ENCODE data around the gene DFFA.

- TF ChIP-seq, protein P1, sequence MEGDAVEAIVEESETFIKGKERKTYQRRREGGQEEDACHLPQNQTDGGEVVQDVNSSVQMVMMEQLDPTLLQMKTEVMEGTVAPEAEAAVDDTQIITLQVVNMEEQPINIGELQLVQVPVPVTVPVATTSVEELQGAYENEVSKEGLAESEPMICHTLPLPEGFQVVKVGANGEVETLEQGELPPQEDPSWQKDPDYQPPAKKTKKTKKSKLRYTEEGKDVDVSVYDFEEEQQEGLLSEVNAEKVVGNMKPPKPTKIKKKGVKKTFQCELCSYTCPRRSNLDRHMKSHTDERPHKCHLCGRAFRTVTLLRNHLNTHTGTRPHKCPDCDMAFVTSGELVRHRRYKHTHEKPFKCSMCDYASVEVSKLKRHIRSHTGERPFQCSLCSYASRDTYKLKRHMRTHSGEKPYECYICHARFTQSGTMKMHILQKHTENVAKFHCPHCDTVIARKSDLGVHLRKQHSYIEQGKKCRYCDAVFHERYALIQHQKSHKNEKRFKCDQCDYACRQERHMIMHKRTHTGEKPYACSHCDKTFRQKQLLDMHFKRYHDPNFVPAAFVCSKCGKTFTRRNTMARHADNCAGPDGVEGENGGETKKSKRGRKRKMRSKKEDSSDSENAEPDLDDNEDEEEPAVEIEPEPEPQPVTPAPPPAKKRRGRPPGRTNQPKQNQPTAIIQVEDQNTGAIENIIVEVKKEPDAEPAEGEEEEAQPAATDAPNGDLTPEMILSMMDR (IDR thresholded peaks at IDR 0.05; ENCODE audit: low read depth, low read length), result peak; percentile 92
- TF ChIP-seq POLR2A (IDR thresholded peaks at IDR 0.05; ENCODE audit: extremely low read depth, insufficient read length), result no peak
- TF ChIP-seq, protein P2, sequence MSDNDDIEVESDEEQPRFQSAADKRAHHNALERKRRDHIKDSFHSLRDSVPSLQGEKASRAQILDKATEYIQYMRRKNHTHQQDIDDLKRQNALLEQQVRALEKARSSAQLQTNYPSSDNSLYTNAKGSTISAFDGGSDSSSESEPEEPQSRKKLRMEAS (IDR thresholded peaks at IDR 0.05; ENCODE audit: low read depth, low read length), result no peak
Observed at GRCh38 chr1:10494754-10495474, 22.6 kb upstream of the DFFA start.
